Measurements from ENCODE around the gene FRMD4A.
"Not testable (repeated sequence)": the region's sequence is repeated elsewhere in the genome, so short reads cannot be mapped to it uniquely, and the experiment has no call there.

The FRMD4A gene

DNA sequence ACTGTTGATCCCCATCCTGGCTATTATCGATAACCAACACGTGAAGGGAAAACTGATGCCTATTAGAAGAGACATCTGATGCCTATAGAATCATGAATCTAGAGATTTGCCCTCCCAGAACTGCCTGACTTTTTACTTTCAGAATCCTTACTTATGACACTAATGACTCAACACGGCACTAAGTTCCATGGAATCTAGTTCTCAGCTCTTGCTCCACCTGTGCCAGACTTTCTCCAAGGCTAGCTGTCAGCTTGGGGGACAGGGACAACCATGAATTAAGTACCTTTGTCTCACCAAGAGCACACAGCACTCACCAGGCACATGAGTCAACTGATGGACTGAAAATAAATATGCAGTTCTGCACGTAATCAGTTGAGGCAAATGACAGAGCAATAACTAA lies 184.2 kb downstream of the FRMD4A start:
- TF ChIP-seq, protein P1, sequence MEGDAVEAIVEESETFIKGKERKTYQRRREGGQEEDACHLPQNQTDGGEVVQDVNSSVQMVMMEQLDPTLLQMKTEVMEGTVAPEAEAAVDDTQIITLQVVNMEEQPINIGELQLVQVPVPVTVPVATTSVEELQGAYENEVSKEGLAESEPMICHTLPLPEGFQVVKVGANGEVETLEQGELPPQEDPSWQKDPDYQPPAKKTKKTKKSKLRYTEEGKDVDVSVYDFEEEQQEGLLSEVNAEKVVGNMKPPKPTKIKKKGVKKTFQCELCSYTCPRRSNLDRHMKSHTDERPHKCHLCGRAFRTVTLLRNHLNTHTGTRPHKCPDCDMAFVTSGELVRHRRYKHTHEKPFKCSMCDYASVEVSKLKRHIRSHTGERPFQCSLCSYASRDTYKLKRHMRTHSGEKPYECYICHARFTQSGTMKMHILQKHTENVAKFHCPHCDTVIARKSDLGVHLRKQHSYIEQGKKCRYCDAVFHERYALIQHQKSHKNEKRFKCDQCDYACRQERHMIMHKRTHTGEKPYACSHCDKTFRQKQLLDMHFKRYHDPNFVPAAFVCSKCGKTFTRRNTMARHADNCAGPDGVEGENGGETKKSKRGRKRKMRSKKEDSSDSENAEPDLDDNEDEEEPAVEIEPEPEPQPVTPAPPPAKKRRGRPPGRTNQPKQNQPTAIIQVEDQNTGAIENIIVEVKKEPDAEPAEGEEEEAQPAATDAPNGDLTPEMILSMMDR (IDR thresholded peaks at IDR 0.05; ENCODE audit: low read depth, low read length): no peak
- DNase-seq (ENCODE audit: extremely low read depth, low read depth): no peak

DNA sequence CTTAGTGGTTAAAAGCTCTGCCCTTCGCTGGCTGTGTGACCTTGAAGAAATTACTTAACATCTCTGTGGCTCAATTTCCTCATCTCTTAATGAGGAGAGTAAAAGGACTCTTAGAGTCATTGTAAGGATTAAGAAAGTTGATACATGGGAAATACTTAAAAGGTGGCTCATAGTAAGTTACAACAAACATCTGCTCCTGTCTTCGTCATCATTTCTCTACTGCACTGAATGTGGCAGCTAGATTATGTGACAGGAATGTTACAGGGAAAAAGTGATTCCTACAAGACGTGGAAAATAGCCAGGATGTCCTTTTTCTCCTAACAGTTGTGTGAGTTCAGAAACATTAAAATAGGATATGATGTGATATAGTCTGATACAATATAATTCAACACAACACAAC lies 184.7 kb downstream of the FRMD4A start:
- peak; percentile 12 for DNase-seq (ENCODE audit: extremely low read depth, low read depth)
- TF ChIP-seq, protein P1 (IDR thresholded peaks at IDR 0.05; ENCODE audit: low read depth, low read length): no peak

- TF ChIP-seq, protein P1 (IDR thresholded peaks at IDR 0.05; ENCODE audit: low read depth, low read length): no peak
- DNase-seq (ENCODE audit: extremely low read depth, low read depth): no peak
These were observed 186.3 kb downstream of the FRMD4A start for GRCh38 chr10:14144451-14144850.

GRCh38 chr10:14142606-14143250 lies 188.0 kb downstream of the FRMD4A start:
- DNase-seq (ENCODE audit: extremely low read depth, low read depth): no peak
- TF ChIP-seq, protein P1 (IDR thresholded peaks at IDR 0.05; ENCODE audit: low read depth, low read length): no peak

GRCh38 chr10:14141283-14141682 lies 189.4 kb downstream of the FRMD4A start:
- DNase-seq (ENCODE audit: extremely low read depth, low read depth): no peak
- TF ChIP-seq, protein P1 (IDR thresholded peaks at IDR 0.05; ENCODE audit: low read depth, low read length): no peak

DNA sequence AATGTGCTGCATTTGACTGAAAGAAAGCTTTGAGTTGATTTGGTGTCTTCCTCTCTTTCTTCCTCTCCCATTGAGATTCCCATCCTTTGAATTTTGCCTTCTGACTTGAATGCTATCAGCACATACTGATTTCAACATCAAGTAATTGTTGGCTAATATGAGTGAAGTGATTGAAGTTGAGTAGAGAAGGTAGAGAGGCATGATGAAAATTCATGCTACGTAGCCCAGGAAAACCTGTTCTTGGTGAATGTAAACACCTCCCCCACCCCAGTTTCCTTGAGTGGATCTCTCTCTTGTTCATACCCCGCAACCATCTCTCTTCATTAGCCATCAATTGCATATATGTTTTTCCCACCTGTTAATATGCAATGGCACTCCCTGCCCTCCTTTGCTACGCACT lies 193.3 kb downstream of the FRMD4A start:
- TF ChIP-seq, protein P1 (IDR thresholded peaks at IDR 0.05; ENCODE audit: low read depth, low read length): no peak
- DNase-seq (ENCODE audit: extremely low read depth, low read depth): no peak

- DNase-seq (ENCODE audit: extremely low read depth, low read depth): not testable (repeated sequence)
These were observed 195.5 kb downstream of the FRMD4A start for GRCh38 chr10:14135196-14135595.

DNA sequence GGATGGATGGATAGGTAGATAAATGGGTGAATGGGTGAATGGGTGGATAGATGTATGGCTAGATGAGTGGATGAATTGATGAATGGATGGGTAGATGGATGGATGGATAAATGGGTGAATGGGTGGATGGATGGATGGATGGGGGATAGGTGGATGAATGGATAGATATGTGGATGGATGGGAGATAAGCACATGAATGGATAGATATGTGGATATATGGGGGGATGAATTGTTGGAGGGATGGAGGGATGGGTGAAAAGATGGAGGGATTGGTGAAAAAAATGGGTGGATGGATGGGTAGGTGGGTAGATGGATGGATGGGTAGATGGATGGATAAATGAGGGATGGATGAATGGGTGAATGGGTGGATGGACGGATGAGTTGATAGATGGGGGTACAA lies 196.4 kb downstream of the FRMD4A start:
- TF ChIP-seq, protein P1 (IDR thresholded peaks at IDR 0.05; ENCODE audit: low read depth, low read length): no peak
- no peak for DNase-seq (ENCODE audit: extremely low read depth, low read depth)

Data from AG09319 (cell line).